Epithelial cell of proximal tubule (primary cell): ENCODE data around the gene CACNG1. TPM values are rescaled to one million over a fixed set of nuclear protein-coding genes. Genes with fewer than 3 reads are reported as not detected.

ENCODE experiments used
- DNase-seq: peaks from one replicate; pipeline ENCODE4 v3.0.0-alpha.2; 2011; ENCODE audit warnings: low read depth
- H3K4me3 ChIP-seq: 2 replicates; pipeline ENCODE4 v1.5.1; 2011; ENCODE audit warnings: low read depth, mild to moderate bottlenecking, low read length
- CTCF ChIP-seq: conservative IDR thresholded peaks from 2 replicates; pipeline ENCODE4 v1.5.1; 2012; ENCODE audit warnings: low read depth, mild to moderate bottlenecking, low read length
- total RNA-seq: library from RNA; depleted of rRNA; stranded (reverse); fragments of >200 nt; gene quantifications from 2 replicates; pipeline ENCODE4 v1.2.3, GENCODE V29; 2015

Gene CACNG1
- total RNA-seq: not detected in 2 replicates

GRCh38 chr17:67044016-67044772 is at the start of gene CACNG1:
Gene CACNG1 (plus strand): TSS chr17:67044554. CDS start chr17:67044661, 107 bp downstream.
- TF ChIP-seq CTCF: no peak
- no peak for DNase-seq
- H3K4me3 ChIP-seq: no peak within 1 kb of the TSS

DNA sequence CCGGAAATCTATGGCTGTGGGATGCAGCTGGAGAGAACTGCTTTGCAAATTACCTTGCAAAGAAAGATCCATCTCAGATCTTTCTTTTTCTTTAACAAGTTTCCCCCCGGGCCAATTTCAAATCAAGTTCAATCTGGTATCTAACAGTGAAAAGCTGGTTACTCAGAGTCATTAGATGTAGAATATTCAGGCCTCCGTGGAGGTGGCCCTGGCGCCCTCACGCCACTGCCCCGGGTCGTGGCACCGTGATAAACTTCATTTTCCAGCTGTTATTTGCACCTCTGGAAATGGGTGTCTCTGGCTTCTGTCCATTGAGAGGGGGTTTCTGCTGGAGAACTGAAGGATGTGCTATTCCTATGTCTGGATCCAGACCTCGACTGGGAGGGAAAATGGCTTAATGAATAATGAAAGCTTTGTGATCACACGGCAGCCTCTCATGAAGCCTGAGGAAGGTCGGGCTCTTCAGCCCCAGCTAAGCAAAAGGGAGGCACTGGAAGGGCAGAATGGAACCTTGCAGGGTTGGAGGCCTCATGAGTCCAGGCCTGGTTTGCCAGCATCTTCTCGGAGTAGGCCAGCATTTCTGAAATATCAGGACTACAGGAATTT is 49.3 kb upstream of the CACNG1 start:
- no peak for TF ChIP-seq CTCF
- no peak overlapping the region for H3K4me3 ChIP-seq

GRCh38 chr17:66995944-66996343 is 48.4 kb upstream of the CACNG1 start:
- no peak overlapping the region for H3K4me3 ChIP-seq
- no peak for DNase-seq

More for the DNA sequence above, 49.3 kb upstream of the CACNG1 start:
- DNase-seq: no peak

GRCh38 chr17:66996926-66997325 is 47.4 kb upstream of the CACNG1 start:
- no peak overlapping the region for H3K4me3 ChIP-seq
- DNase-seq: no peak
- no peak for TF ChIP-seq CTCF

More at GRCh38 chr17:66995944-66996343, 48.4 kb upstream of the CACNG1 start:
- TF ChIP-seq CTCF: no peak

DNA sequence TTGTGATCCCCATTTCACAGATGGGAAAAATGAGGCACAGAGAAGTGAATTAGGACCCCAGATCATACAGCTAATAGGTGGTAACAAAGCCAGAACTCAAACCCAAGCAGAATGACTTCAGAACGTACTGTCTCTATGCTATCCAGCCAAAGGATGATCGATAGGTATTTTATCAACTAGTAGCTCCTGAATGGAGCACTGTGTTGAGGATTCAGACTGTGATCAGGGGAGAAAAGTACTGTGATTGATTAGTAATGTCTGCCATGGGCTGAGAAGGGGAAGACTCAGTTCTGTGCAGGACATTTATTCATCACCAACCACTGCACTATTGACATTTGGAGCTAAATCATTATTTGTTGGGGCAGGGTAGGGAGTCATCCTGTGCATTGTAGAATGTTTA is 41.1 kb upstream of the CACNG1 start:
- no peak for DNase-seq
- H3K4me3 ChIP-seq: no peak overlapping the region
- no peak for TF ChIP-seq CTCF

DNA sequence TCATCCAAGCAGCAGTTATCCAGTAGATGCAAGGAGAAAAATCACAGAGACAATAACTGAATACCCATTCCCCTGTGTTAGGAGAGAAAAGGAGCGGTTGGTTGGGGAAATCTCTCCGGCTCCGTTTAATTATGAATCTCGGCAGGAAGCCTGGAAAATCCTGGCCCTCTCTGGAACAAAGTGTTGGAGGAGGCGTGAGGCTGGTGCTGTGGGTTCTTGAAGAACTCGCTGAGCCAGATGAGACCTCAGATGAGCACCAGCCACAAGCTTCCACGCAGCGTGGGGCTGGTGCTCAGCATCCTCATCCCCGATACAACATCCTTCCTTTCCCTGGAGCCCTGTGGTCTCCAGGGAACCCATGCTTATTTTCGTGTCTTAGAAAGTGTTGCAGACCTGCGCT is 40.2 kb upstream of the CACNG1 start:
- H3K4me3 ChIP-seq: no peak overlapping the region
- TF ChIP-seq CTCF: no peak
- DNase-seq: no peak

- no peak for DNase-seq
- H3K4me3 ChIP-seq: no peak overlapping the region
- no peak for TF ChIP-seq CTCF
These were observed 37.1 kb upstream of the CACNG1 start for GRCh38 chr17:67007266-67007665.
